Activated CD8-positive, alpha-beta memory T cell treated with anti-CD3 and anti-CD28 coated beads, Interleukin-2, amount 50 U/mL, for 1 hour (primary cell): ENCODE data around the gene METTL3.

Source experiments
- DNase-seq: peaks from one replicate; pipeline ENCODE4 v3.0.0-alpha.2; 2020; ENCODE audit errors: extremely low read depth

METTL3 gene

DNA sequence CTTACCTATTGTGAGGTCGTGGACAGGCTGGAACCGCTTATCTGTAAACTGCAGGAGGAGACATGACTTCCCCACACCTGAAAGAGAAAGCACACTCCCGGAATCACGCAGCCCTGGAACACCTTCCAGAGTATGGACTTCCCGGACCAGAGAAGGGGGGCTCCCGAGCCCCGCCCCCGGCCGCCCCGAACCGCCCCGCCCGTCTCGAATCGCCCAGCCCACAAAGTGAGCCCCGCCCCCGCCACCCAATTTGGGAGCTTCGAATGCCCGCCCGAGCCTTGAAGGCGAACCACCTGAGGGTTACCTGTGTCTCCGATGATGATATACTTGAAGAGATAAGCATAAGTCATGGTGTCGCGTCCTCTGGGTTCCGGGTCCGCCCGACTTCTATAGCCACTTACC, 34.6 kb downstream of the METTL3 start:
- DNase-seq: no peak

- DNase-seq: no peak
Measured at GRCh38 chr14:21475767-21476522, 35.2 kb downstream of the METTL3 start.

- DNase-seq: no peak
Measured at GRCh38 chr14:21467616-21468015, 43.5 kb downstream of the METTL3 start.

- peak; percentile 99 for DNase-seq
Measured at GRCh38 chr14:21455912-21456667, 55.0 kb downstream of the METTL3 start, which contains the start of gene CHD8. TSS of gene CHD8 (minus strand) at chr14:21456123. CDS start at chr14:21431643, 24,480 bp downstream.

GRCh38 chr14:21455592-21455911, 55.6 kb downstream of the METTL3 start:
- no peak for DNase-seq

DNA sequence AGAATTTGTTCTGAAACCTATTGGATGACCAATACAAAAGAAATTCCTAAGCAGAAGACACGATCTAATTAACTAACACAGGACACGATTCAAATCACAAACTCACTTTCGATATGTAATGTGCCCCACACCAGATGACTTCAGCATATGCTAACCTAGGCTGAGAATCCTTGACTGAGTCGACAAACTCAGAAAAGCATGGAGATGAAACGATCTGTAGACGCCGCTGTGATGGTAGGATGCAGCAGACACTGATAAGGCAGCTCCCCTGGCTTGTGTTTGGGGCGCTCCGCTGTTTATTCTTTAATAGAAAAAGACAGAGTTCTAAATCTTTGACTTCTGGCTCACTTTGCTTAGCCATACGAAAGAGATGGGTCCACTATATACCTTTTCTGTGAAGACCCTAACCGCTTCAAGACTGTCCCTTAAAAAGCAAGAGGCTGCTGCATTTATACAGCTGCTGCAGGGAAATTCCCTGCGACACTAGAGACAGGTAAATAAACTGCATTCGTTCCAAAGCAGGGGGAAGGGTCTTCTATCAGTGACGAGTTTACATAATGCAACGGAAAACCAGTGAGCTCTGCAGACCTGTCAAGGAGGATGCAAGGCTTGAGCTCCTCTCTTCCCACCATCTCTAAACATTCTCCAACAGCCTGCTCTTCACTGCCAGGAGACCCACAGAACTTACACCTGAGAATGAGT, 56.1 kb downstream of the METTL3 start:
- DNase-seq: no peak

DNA sequence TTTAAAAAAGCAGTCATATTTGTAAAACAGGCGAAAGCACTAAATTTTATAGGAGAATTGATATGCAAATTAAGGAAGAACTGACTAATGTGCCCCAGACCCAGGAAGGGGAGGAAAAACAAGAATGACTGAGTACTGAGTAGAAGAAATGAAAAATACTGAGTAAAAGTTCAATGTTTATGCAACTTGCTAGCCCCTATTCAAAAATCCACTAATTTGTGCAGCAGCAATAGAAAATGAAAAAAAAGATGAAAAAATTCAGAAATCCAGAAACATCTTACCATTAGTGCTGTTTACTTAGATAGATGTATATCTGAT, 61.3 kb downstream of the METTL3 start:
- no peak for DNase-seq
